Astrocyte of the spinal cord (primary cell): ENCODE results near the gene PTPRN2.

Experiments
- DNase-seq: peaks from one replicate; pipeline ENCODE4 v3.0.0; 2011; ENCODE audit warnings: low read depth, low spot score
- H3K4me3 ChIP-seq: 2 replicates; pipeline ENCODE4 v1.5.1; 2011; ENCODE audit warnings: low read depth, mild to moderate bottlenecking, low read length, moderate library complexity
- CTCF ChIP-seq: IDR thresholded peaks from 2 replicates; pipeline ENCODE4 v1.5.1; 2012; ENCODE audit warnings: low read depth, mild to moderate bottlenecking, low read length, inconsistent platforms
- in situ Hi-C: cut with HindIII; loops from 2 replicates; pipeline ENCODE4 v1.10.0; 2017; ENCODE audit warnings: low sequenced_read_pairs

The PTPRN2 gene

DNA sequence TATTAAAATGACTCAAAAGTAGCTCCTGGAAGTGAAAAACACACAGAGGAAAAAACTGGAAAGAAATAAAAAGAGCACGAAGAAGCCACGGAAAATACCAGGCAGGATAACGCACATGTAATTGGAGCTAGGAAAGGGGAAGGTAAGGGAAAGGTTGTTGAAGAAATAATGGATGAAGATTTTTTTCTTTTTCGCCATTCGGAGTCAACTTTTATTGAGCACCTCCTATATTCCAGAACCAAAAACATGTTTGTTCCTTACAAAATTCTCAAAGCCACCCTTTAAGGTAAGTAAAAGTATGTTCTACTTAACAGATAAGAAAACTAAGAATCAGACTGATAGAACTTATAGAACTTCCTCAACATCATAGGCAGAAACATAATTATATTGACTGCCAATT lies 32.8 kb upstream of the PTPRN2 start:
- no peak for TF ChIP-seq CTCF
- no peak overlapping the region for H3K4me3 ChIP-seq
- in situ Hi-C loops = no loop called here
- DNase-seq = no peak

DNA sequence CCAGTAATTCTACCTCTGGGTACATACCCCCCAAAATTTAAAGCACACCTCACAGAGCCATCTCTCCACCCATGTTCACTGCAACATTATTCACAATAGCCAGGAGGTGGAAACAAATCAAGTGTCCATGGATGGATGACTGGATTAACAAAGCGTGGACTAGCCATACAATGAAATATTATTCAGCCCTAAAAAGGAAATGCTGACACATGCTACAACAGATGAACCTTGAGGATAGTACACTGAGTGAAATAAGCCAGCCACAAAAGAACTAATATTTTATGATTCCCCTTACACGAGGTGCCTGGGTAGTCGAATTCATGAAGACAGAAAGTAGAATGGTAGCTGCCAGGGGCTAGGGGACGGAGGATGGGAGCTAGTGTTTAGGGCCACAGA lies 31.1 kb upstream of the PTPRN2 start:
- in situ Hi-C loops = no loop called here
- no peak for DNase-seq
- H3K4me3 ChIP-seq = no peak overlapping the region
- TF ChIP-seq CTCF = no peak

DNA sequence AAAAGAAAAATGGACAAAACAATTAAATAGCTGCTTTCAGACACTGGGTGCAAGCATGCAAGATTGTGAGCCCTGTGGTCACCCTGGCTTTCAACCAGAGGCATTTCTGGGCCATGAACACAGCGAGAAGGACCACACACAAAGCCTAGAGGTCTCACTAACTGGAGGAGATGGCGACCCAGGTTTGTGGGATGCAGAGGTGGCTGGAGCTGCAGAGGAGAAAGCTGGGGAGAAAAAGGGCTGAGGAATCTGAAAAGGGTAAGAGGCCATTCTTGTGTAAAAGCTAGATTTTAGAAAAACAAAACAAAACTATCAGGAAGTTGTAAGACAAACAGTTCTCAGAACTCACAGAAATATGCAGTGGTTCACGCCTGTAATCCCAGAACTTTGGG lies 30.1 kb upstream of the PTPRN2 start:
- no peak overlapping the region for H3K4me3 ChIP-seq
- in situ Hi-C loops = no loop called here
- no peak for TF ChIP-seq CTCF
- peak; percentile 75 for DNase-seq

DNA sequence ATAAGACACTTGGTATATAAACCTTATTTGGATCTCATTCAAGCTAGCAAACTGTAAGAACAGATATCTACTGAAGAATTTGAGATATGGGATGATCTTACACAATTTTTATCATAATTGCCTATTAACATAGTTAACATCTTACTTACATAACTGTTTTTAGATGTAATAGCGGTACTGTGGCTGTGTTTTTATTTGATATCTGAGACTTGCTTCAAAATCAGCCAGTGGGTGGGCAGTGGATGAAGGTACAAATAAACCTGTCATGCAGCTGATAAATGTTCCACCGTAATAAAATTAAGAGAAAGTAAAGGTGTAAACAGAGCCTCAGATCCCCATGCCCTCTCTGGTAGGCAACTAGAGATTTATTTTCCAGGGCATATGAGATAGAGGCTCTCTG lies 28.4 kb upstream of the PTPRN2 start:
- TF ChIP-seq CTCF = no peak
- in situ Hi-C loops = no loop called here
- H3K4me3 ChIP-seq = no peak overlapping the region
- no peak for DNase-seq

DNA sequence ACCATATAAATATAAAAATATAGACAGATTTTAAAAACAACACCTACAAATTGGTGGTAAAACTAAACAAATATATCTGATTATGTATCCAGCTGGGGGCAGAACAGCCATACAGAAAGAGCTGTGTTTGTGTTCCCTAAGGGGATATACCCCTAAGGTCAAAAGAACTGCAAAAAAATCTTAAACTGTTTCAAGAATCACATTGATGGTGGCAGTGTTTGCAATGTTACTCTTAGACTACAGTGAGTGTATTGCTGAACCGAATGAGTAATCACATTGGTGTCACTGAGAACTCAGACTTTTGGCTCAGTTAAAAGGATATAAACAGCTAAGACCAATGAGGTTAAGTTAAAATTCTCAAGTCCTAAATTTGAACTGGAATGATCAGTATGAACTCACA lies 27.1 kb upstream of the PTPRN2 start:
- in situ Hi-C loops = no loop called here
- no peak for TF ChIP-seq CTCF
- peak; percentile 45 for DNase-seq
- no peak overlapping the region for H3K4me3 ChIP-seq

- in situ Hi-C loops = no loop called here
- no peak for DNase-seq
- H3K4me3 ChIP-seq = no peak overlapping the region
- TF ChIP-seq CTCF = no peak
These were observed 25.9 kb upstream of the PTPRN2 start for GRCh38 chr7:158613481-158613880.

DNA sequence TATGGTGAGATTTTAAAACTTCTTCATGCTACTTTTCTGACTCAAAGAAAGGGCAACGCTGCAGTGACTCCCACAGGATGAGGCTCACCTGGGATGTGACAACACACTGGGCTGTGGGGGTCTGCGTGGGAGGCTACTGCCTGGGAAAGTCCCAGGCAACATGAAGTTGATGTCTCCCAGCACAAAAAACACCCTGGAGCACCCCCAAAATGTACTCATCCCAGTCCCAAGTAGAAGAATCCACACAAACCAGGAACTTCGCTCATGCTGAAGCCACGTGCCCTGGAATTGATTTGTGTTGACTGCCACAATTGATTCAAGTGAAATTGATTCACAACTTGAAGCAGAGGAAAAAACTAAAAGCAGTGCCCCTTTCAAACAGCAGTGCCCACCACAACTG lies 24.9 kb upstream of the PTPRN2 start:
- no peak for TF ChIP-seq CTCF
- no peak for DNase-seq
- in situ Hi-C loops = no loop called here

More for the DNA sequence above, 24.9 kb upstream of the PTPRN2 start:
- no peak overlapping the region for H3K4me3 ChIP-seq
